VCaP (cell line): ENCODE measurements around the gene ERI3.

Experiments
- H3K27ac ChIP-seq: fragments of 450-650 bp; 2 replicates; pipeline ENCODE4 v1.5.1; 2017
- TF ChIP-seq, protein P1 (sequence below): fragments of 450-650 bp; conservative IDR thresholded peaks from 2 replicates; pipeline ENCODE4 v1.5.1; 2017; ENCODE audit warnings: mild to moderate bottlenecking, moderate library complexity

The ERI3 gene

DNA sequence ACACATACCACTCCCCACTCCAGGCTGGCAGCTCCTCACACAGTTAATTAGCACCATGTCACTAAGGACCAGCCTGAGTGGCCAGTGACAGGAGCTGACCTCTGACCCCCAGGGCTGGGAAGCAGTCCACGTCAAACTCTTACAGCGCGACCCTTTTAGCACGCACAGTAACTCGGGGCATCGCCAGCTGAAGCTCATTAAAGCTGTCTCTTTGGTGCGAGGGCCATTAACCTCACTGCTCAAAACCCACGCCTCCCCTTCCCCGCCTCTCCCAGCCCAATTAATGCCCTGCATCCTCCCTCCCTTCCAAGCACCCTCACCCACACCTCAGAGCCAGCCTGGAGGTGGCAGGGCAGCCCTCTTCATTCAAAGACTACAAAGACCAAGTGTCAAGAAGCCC is 110.1 kb downstream of the ERI3 start:
- no peak overlapping the region for H3K27ac ChIP-seq
- TF ChIP-seq, protein P1, sequence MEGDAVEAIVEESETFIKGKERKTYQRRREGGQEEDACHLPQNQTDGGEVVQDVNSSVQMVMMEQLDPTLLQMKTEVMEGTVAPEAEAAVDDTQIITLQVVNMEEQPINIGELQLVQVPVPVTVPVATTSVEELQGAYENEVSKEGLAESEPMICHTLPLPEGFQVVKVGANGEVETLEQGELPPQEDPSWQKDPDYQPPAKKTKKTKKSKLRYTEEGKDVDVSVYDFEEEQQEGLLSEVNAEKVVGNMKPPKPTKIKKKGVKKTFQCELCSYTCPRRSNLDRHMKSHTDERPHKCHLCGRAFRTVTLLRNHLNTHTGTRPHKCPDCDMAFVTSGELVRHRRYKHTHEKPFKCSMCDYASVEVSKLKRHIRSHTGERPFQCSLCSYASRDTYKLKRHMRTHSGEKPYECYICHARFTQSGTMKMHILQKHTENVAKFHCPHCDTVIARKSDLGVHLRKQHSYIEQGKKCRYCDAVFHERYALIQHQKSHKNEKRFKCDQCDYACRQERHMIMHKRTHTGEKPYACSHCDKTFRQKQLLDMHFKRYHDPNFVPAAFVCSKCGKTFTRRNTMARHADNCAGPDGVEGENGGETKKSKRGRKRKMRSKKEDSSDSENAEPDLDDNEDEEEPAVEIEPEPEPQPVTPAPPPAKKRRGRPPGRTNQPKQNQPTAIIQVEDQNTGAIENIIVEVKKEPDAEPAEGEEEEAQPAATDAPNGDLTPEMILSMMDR, result no peak

DNA sequence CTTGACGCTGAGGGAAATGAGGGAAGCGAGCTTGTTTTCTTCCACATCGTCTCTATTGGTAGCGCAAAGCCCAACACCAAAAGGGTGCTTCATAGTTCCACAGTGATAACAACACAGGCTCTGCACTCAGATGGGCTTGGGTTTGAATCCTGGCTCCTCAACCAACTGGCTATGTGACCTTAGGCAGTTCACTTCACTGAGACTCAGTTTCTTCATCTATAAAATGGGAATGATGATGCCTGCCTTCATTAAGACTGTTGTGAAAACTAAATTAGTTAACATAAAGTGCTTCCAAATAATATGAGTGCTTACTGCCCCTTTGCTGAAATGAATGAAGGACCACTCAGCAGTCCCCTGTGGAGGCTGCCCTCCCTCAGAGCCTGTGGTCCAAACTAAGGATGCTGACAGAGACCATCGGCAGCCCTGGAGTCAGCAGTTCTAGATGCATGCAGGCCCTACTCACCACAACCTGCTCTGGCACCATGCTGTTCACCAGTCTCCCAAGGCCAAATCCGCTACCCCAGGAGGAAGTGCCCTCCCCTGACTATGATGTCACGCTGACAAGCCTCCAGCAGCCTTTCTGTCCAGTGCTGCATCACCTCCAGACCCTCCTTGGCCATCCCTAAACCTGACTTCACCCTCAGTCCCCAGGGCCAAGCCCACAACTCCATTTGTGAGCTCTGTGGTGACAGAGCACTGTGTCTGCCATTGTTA is 111.1 kb downstream of the ERI3 start:
- no peak overlapping the region for H3K27ac ChIP-seq
- TF ChIP-seq, protein P1, result no peak

- no peak overlapping the region for H3K27ac ChIP-seq
- TF ChIP-seq, protein P1, result no peak
Observed at GRCh38 chr1:44242746-44243145, 112.3 kb downstream of the ERI3 start.

DNA sequence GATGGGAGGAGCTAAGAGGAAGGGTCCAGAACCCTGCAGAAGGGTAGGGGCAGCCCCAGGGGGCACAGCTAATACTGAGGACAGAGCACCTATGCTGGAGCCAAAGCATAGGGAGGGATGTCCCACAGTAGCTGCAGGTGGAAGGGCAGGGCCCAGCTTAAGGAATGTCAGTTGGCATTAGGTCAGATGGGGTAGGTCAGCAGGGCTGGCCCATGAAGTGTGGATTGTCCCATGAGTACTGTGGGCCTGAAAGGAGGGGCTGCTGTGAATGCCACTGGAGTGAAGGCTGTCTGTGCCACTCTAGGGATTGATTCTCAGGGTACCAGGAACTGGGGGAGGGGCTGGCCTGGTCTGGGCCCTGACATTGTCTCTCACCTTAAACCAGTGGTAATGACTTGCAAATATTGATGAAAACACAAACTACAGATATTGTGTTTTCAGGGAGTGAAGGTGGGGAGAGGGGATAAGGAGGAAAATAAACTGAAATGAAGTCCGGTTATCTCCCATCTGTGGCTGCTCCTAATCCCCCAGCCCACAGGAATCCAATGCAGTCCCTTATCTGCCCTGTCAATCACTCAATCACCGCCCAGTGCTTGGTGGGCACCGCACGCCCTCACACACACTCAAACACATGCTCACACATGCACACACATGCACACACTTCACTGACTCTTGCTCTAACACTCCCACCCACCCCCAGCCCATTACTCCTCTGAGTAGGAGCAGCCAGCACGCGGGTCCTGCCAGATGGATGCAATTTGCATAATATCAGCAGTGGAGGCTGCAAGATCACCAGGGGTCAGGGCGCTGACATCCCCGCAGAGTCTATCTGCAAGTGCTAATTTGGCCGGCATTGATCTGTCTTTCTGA is 114.0 kb downstream of the ERI3 start:
- H3K27ac ChIP-seq, result no peak overlapping the region
- TF ChIP-seq, protein P1, result no peak

- TF ChIP-seq, protein P1, result no peak
- no peak overlapping the region for H3K27ac ChIP-seq
Observed at GRCh38 chr1:44239961-44240371, 115.1 kb downstream of the ERI3 start.

- no peak overlapping the region for H3K27ac ChIP-seq
Observed at GRCh38 chr1:44239331-44239960, 115.6 kb downstream of the ERI3 start.

More at GRCh38 chr1:44239331-44239960, 115.6 kb downstream of the ERI3 start:
- TF ChIP-seq, protein P1, result no peak
